ENCODE results near the gene AP4E1.
"Not testable (repeated sequence)": the region's sequence is repeated elsewhere in the genome, so short reads cannot be mapped to it uniquely, and the experiment has no call there.

- not testable (repeated sequence) for TF ChIP-seq CTCF (conservative IDR thresholded peaks at IDR 0.05; ENCODE audit: low read length); EZH2phosphoT487 (IDR thresholded peaks at IDR 0.05; ENCODE audit: borderline replicate concordance, low read depth, low read length)
These were observed 7.1 kb upstream of the AP4E1 start for GRCh38 chr15:50901390-50901789.

Data from OCI-LY7 (cell line).